PC-3 (cell line): ENCODE measurements around the gene AGTRAP. TPM values are rescaled to one million over a fixed set of nuclear protein-coding genes. Genes with fewer than 3 reads are reported as not detected.
A peak's percentile ranks its signal among the peaks of the same experiment; 100 is the strongest.

Source experiments
- ATAC-seq: fragments of 200-7000 bp; cut with Tn5 transposase; 2 replicates; pipeline ENCODE4 v1.9.1; 2020; ENCODE audit warnings: mild to moderate bottlenecking, moderate library complexity
- BruUV-seq: library from RNA; stranded (reverse); fragments of 400-500 nt; replicated peaks from 2 replicates; lab custom pipeline; 2021; lab: Mats Ljungman, UMichigan
- CTCF ChIA-PET: fragments of 300-600 bp; sonication (Branson Sonifier 250); formaldehyde crosslinking; loops from one replicate; lab custom pipeline; 2022; ENCODE audit warnings: antibody characterized with exemption; lab: Charles Lee
- POLR2A ChIA-PET: fragments of 300-600 bp; sonication (Branson Sonifier 250); formaldehyde crosslinking; loops from one replicate; lab custom pipeline; 2022; ENCODE audit warnings: antibody characterized with exemption; ENCODE audit not compliant: unreplicated experiment; lab: Charles Lee
- DNase-seq: peaks from one replicate; pipeline ENCODE4 v3.0.0-alpha.2; 2015
- H2AFZ ChIP-seq: fragments of 300-600 bp; sonication (generic); 2 replicates; pipeline ENCODE4 v1.6.0; 2016; ENCODE audit warnings: antibody characterized with exemption, low read length
- H3F3A ChIP-seq: fragments of 300-600 bp; sonication (generic); one replicate; pipeline ENCODE4 v1.6.0; 2017; ENCODE audit warnings: antibody characterized with exemption, low read length, control low read depth, mild to moderate bottlenecking; ENCODE audit not compliant: unreplicated experiment
- H3K27ac ChIP-seq: fragments of 300-600 bp; sonication (generic); 2 replicates; pipeline ENCODE4 v1.5.1; 2016; ENCODE audit warnings: mild to moderate bottlenecking, low read length
- H3K27me3 ChIP-seq: fragments of 300-600 bp; sonication (generic); 2 replicates; pipeline ENCODE4 v1.6.1; 2016; ENCODE audit warnings: low read length, mixed read lengths
- H3K36me3 ChIP-seq: fragments of 300-600 bp; sonication (generic); 2 replicates; pipeline ENCODE4 v1.6.1; 2016; ENCODE audit warnings: low read depth, mixed run types, low read length, mixed read lengths
- H3K4me1 ChIP-seq: fragments of 300-600 bp; sonication (generic); 2 replicates; pipeline ENCODE4 v1.5.1; 2016; ENCODE audit warnings: low read length; ENCODE audit not compliant: insufficient read depth
- H3K4me2 ChIP-seq: fragments of 300-600 bp; sonication (generic); 2 replicates; pipeline ENCODE4 v1.6.0; 2016; ENCODE audit warnings: low read length
- H3K4me3 ChIP-seq: fragments of 300-600 bp; sonication (generic); 2 replicates; pipeline ENCODE4 v1.5.1; 2016; ENCODE audit warnings: mild to moderate bottlenecking, low read length, mixed read lengths
- H3K79me2 ChIP-seq: fragments of 300-600 bp; sonication (generic); 2 replicates; pipeline ENCODE4 v1.6.1; 2017; ENCODE audit warnings: low read length, mixed read lengths
- H3K9ac ChIP-seq: fragments of 300-600 bp; sonication (generic); 2 replicates; pipeline ENCODE4 v1.6.0; 2016; ENCODE audit warnings: mild to moderate bottlenecking, low read length
- H3K9me2 ChIP-seq: fragments of 300-600 bp; sonication (generic); replicated peaks from 2 replicates; pipeline ENCODE4 v1.6.1; 2016; ENCODE audit warnings: mixed run types, low read length, mixed read lengths
- H3K9me3 ChIP-seq: fragments of 300-600 bp; sonication (generic); 2 replicates; pipeline ENCODE4 v1.6.1; 2016; ENCODE audit warnings: low read length, mixed read lengths
- H4K20me1 ChIP-seq: fragments of 300-600 bp; sonication (generic); 2 replicates; pipeline ENCODE4 v1.6.1; 2016; ENCODE audit warnings: low read length, mixed read lengths
- CTCF ChIP-seq: fragments of 300-600 bp; sonication (generic); conservative IDR thresholded peaks from 2 replicates; pipeline ENCODE4 v1.5.1; 2017; ENCODE audit warnings: antibody characterized with exemption, low read depth, mild to moderate bottlenecking, low read length
- EZH2 ChIP-seq: fragments of 300-600 bp; sonication (generic); IDR thresholded peaks from one replicate; pipeline ENCODE4 v1.6.1; 2017; ENCODE audit warnings: antibody characterized with exemption, mild to moderate bottlenecking, low read length; ENCODE audit not compliant: unreplicated experiment
- EZH2phosphoT487 ChIP-seq: fragments of 300-600 bp; sonication (generic); IDR thresholded peaks from 2 replicates; pipeline ENCODE4 v1.6.1; 2018; ENCODE audit warnings: mild to moderate bottlenecking, antibody characterized with exemption, low read length, borderline replicate concordance
- intact Hi-C: fragments of 100-400 bp; cut with micrococcal nuclease; formaldehyde crosslinking; loops from 2 replicates; pipeline ENCODE4 v1.9.0; 2023
- total RNA-seq: library from RNA; depleted of rRNA; stranded (reverse); fragments of >200 nt; gene quantifications from 2 replicates; pipeline ENCODE4 v1.2.3, GENCODE V29; 2014

Gene AGTRAP
- total RNA-seq, 1 experiment from 2014 or later = 73.5 TPM

- ChIA-PET CTCF (no interaction called here), POLR2A (no interaction called here)
- Histone ChIP-seq H3K27ac (no peak overlapping the region), H3K27me3 (peaks cover 3% of the 10 kb centered on the region; the same call in 1 of the 2 replicates), H3K9me3 (no peaks in the 10 kb centered on the region), H3K9me2 (no peaks in the 10 kb centered on the region), H3K4me3 (no peak overlapping the region), H3K4me2 (no peak overlapping the region), H2AFZ (no peak overlapping the region), H3K4me1 (no peaks in the 10 kb centered on the region), H4K20me1 (no peaks in the 10 kb centered on the region), H3K9ac (no peak overlapping the region), H3F3A (no peaks in the 10 kb centered on the region), H3K79me2 (no peaks in the 10 kb centered on the region), H3K36me3 (no peaks in the 10 kb centered on the region)
- intact Hi-C loops = no loop called here
- BruUV-seq = no TSS peak
- no peak for TF ChIP-seq EZH2phosphoT487
- ATAC-seq (no peak), DNase-seq (no peak)
Measured at GRCh38 chr1:11707621-11708276, 28.2 kb upstream of the AGTRAP start.

GRCh38 chr1:11708554-11709350 is 27.2 kb upstream of the AGTRAP start:
- H3F3A ChIP-seq = no peaks in the 10 kb centered on the region
- H3K4me3 ChIP-seq = no peak overlapping the region
- no peak overlapping the region for H3K4me2 ChIP-seq
- no TSS peak for BruUV-seq
- H3K27me3 ChIP-seq = no peaks in the 10 kb centered on the region
- POLR2A ChIA-PET = no interaction called here
- no peak overlapping the region for H3K27ac ChIP-seq
- intact Hi-C loops = no loop called here
- H3K36me3 ChIP-seq = no peaks in the 10 kb centered on the region
- H3K9me3 ChIP-seq = no peaks in the 10 kb centered on the region
- no peak for TF ChIP-seq CTCF
- CTCF ChIA-PET = no interaction called here
- DNase-seq = peak; percentile 11
- no peaks in the 10 kb centered on the region for H3K4me1 ChIP-seq
- H4K20me1 ChIP-seq = no peaks in the 10 kb centered on the region
- H3K9me2 ChIP-seq = no peaks in the 10 kb centered on the region
- no peaks in the 10 kb centered on the region for H3K79me2 ChIP-seq
- ATAC-seq = peak; percentile 32; the same call in 1 of the 2 replicates
- no peak overlapping the region for H3K9ac ChIP-seq
- no peak overlapping the region for H2AFZ ChIP-seq

- ATAC-seq (no peak), DNase-seq (no peak)
- H3K9ac ChIP-seq = no peak overlapping the region
- intact Hi-C loops = no loop called here
- no peaks in the 10 kb centered on the region for H3K4me1 ChIP-seq
- H4K20me1 ChIP-seq = no peaks in the 10 kb centered on the region
- ChIA-PET CTCF (interaction anchor here (1.0 kb wide), 1 partner anchor 48 kb away, joined by 3 read pairs; the partner anchor contains the start of gene FBXO6), POLR2A (no interaction called here)
- no peaks in the 10 kb centered on the region for H3K79me2 ChIP-seq
- no peaks in the 10 kb centered on the region for H3F3A ChIP-seq
- H2AFZ ChIP-seq = no peak overlapping the region
- H3K27me3 ChIP-seq = 0 out of 2 replicates have a peak, but pooled peaks cover 3% of the 10 kb centered on the region
- BruUV-seq = no TSS peak
- H3K4me3 ChIP-seq = no peak overlapping the region
- H3K9me2 ChIP-seq = no peaks in the 10 kb centered on the region
- H3K27ac ChIP-seq = no peak overlapping the region
- TF ChIP-seq EZH2 (no peak), EZH2phosphoT487 (no peak), CTCF (no peak)
- no peaks in the 10 kb centered on the region for H3K9me3 ChIP-seq
- no peaks in the 10 kb centered on the region for H3K36me3 ChIP-seq
- H3K4me2 ChIP-seq = no peak overlapping the region
Measured at GRCh38 chr1:11711490-11711889, 24.4 kb upstream of the AGTRAP start.
